ENCODE data around the gene TFEB. TPM values are rescaled to one million over a fixed set of nuclear protein-coding genes. Genes with fewer than 3 reads are reported as not detected.

TFEB gene
- total RNA-seq (2014; rRNA removed; shearing (Covaris generic); ENCODE audit: low replicate concordance) = 6.0 and 13.1 TPM in 2 replicates

DNA sequence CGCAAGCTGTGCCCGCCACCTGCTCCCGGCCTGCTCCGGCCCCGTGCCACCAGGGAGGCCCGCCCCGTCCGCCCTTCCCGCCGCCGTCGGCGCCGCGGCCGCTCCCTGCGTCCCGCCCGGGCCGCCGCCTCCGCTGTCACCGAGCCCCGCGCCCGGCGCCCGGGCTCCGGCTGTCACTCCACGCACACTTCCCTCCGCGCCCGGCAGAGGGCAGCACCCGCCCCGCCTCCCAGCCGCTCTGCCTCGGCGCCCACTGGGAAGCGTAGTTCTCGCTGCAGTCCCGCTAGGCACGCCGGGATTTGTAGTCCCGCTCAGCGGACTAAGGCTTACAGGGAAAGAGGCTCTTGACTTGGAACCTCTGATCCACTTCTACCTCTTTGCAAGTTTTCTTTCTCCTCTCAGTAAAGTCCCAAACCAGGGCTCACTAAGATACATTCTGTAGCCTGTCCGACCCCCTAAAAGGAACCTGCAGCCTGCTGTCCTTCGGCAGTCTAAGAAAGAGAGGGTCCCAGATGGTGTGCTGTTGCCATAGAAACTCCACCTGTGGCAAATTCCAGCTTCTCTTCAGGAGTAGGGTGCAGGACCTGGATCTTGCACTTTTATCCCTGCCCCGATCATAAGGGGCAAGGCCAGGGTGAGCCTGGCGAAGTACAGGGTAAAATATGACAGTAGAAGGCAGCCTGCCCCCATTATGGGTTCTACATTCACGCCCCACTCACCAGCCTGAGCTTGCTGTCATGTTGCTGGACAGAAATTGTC, at the start of gene TFEB:
Gene TFEB (minus strand): TSS at position 182 of the 759 bp plus-strand sequence. CDS start 44,395 bp downstream, outside the sequence.
- in situ Hi-C loops (cut with HindIII; ENCODE audit: low pct_unique_long_range_greater_than_20kb, low sequenced_read_pairs) = no loop called here
- peak; percentile 84 for DNase-seq (ENCODE audit: low read depth)

DNA sequence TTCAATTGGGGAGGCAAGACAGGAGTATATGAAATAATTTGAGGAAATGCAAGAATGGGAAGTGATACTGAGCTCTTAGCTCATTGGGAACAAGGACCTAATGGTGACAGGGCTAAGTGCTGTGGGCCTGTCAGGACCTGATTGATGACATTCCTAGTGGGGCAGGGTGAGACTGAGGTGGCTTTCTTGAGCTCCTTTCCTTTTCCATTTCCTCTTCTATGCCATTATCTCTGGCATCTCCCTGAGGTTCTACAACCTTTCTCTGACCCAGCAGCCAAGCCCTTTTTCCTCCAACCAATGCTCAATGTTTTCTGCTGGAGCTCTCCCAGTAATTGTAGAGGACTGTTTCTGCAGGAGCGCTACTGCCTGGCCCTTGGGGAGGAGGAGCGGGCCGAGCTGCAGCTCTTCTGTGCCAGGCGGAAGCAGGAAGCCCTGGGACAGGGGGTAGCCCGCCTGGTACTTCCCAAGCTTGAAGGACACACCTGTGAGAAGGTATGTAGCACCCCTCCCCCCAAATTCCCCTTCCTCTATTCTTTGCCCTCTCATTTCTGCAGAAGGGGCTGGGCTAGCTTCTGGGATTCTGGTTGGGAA, 49.3 kb upstream of the TFEB start:
- in situ Hi-C loops (cut with HindIII; ENCODE audit: low pct_unique_long_range_greater_than_20kb, low sequenced_read_pairs) = no loop called here

DNA sequence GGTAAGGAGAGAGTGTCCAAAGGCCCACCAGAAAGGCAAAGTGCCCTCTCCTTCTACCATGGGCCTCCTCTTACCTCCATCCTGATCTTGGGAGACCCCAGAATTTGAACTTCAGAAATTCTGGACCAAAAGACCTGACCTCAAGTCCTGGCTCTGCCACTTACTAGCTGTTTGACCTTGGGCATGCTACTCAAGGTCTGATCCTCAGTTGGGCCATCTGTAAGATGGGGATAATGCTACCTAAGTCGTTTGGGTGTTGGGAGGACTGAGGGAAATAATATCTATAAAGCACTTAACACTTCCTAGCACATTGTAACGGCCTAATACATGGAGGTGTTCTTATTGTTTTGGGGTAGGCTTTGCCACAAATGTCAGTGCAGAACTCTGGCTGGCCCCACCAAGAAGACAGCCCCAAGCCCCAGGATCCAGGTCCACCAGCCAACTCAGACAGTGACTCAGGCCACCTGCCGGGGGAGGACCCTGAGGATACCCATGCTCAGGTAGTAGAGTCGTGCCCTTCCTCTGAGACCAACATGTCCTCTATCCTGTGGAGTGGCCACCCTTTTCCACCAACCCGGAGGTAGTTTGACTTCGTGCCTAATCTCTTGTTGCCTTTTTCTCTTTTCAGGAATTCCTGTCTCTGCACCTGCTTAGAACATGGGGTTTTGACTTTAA, 47.8 kb upstream of the TFEB start:
- DNase-seq (ENCODE audit: low read depth) = no peak
- in situ Hi-C loops (cut with HindIII; ENCODE audit: low pct_unique_long_range_greater_than_20kb, low sequenced_read_pairs) = no loop called here

More for the DNA sequence above, 49.3 kb upstream of the TFEB start:
- no peak for DNase-seq (ENCODE audit: low read depth)

DNA sequence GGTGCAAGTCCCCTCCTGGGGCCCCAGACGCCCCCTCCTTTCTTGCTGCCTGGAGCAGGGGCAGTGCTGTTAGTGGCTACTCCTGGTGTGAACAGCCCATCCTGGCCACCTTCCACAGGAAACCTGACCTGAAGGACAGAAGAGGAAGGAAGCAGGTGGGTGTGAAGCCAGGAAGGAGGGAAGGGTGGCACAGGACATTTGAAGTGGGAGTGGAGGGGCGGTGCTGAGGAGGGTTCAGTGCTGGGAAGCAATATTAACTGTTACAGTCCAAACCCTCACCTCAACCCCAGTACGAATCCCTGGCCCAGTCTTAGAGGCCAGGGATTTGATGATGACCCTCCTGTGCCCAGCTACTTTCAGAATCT, 45.9 kb upstream of the TFEB start:
- in situ Hi-C loops (cut with HindIII; ENCODE audit: low pct_unique_long_range_greater_than_20kb, low sequenced_read_pairs) = no loop called here
- DNase-seq (ENCODE audit: low read depth) = no peak

DNA sequence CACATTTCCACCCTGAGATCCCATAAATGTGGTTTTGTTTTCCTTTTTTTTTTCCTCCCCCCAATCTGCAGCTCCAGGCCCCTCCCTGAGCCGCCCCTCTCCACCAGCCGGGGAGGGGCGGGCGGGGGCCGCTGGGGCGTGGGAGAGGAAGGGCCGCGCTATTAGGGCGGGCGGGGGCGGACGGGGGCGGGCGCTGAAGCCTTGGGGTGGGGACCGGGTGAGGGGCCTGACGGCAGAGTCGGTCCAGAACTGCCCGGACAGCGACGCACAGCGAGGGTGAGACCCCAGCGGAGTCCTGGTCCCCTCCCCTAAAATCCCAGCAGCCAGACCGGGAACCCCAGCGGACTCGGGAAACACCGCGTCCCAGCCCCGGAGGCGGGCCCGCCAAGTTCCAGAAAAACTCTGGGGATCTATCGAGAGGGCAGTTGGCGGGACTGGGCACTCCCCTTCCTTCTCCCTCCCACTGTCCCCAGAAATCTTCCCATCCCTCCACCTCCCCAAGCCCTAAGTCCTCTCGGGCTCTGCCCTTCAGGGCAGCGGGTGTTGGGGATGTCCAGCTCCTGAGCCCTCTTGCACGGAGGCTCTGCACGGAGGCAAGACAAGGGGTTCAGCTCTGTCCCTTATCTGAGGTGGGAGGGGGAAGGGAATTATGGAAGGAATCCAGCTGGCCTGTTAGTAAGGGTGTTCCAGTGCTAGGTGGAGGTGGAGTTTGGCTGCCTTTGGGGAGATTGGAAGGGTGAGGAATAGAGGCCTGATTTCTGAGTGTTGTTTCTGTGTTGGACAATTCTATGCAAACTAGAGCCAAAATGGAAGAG, 45.4 kb upstream of the TFEB start, which contains the start of gene PRICKLE4:
Gene PRICKLE4 (plus strand): TSS at position 232 of the 815 bp plus-strand sequence. CDS start 2,692 bp downstream, outside the sequence.
- in situ Hi-C loops (cut with HindIII; ENCODE audit: low pct_unique_long_range_greater_than_20kb, low sequenced_read_pairs) = no loop called here
- peak; percentile 36 for DNase-seq (ENCODE audit: low read depth)

DNA sequence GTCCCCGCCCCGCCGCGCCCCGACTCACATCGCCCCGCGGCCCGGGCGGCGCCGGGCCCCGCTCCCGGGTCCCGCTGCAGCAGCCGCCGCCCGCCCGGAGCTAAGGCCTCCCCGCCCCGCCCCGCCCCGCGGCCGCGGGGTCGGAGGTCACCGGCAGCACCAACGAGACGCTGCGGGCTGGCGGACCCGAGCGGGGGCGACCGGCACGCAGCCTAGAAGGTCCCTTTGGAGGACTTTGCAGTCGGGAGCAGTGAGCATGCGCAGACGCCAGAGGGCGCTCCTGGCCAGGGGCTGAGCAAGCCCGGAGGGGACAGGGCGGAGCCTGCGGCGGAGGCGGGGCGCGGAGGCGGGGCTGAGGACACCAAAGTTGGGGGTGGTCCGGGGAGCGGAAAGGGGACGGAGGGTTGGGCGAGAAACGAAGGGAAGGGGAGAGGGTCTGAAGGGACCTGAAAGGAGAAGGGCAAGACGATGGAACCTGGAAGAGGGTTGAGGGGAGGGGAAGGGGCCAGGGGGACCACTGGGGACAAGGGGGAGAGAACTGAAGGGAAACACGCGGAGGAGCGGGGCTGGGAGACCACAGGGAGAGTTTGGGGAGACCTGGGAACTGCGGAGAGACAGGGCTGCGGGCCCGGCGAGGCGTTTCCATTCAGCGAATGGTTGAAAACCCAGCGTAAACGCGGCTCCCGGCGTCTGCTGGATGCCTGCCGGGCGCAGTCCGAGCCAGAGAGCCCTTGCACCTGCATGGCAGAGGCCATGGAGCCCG, 44.6 kb upstream of the TFEB start, which contains the start of gene FRS3:
Gene FRS3 (minus strand): TSS at position 113 of the 763 bp plus-strand sequence. CDS start 2,913 bp downstream, outside the sequence.
- DNase-seq (ENCODE audit: low read depth) = peak; percentile 89
- in situ Hi-C loops (cut with HindIII; ENCODE audit: low pct_unique_long_range_greater_than_20kb, low sequenced_read_pairs) = no loop called here

DNA sequence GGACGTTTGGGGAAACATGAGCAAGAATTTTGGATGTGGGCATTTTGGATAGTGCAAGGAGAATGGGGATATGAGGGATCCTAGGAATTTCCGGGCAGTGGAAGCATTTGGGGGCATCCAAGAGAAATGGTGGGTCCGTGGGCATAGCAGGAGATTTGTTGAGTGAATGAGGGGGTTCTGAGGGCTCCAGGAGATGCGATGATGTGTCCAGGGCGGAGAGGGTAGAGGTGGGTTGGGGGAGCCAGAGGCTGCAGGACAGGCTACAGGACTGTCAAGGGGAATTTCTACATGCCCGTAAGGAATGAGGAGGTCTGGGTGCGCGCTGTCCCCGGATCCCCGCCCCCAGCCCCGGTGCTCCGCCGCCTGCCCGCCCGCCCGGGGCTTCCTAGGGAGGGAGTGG, 43.9 kb upstream of the TFEB start:
- in situ Hi-C loops (cut with HindIII; ENCODE audit: low pct_unique_long_range_greater_than_20kb, low sequenced_read_pairs) = no loop called here

DNA sequence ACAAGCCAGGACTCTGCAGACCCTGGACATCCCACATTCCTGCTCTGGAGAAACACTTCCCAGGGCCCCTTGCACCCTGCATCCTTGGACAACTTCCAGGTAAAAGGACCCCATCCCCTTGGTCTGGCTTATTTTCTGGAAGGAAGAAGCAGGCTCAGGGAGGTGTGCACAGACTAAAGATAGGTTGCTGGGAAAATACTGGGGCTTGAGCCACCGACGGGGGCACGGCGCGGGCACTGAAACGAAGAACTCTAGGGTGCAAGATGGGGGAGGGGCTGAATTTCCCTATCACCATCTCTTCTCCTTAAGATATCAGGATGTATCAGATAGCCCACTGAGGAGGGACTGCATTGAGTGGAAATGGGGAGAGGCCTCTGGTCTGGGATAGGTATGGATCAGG, 43.5 kb upstream of the TFEB start:
- DNase-seq (ENCODE audit: low read depth) = no peak
- in situ Hi-C loops (cut with HindIII; ENCODE audit: low pct_unique_long_range_greater_than_20kb, low sequenced_read_pairs) = no loop called here

More for the DNA sequence above, 43.9 kb upstream of the TFEB start:
- DNase-seq (ENCODE audit: low read depth) = no peak

DNA sequence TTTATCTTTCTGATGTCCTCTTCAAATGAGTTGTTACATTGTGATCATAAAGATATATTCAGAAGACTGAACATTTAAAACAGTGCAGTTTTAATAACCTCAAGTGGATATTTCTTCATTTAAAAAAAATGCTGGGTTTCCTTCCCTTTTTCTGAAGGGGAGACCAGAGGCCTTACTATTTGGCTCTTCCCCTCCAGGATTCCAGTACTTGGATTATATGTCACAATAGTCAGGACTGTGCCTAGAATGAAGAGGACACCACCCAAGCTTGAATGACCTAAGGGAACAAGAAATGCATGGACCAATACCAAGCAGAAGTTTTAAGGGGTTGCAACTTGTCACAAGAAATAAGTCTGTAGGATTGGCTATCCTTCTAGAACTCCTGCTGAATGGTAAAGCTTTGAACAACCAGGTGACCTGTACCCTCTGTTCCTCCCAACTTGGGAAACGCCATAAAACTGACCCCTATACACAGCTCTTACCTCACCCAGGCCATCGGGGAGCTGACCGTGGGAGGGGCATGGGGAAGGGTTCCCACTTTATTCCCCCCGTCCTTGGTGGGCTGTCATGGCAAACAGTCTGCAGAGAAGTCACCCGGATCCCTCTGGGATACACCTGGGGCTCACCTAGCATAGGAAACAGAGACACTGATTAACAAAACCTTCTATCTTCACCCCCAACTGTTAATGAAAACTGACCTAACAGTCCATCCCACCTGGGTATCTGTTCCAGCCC, 42.3 kb upstream of the TFEB start:
- DNase-seq (ENCODE audit: low read depth) = no peak
- in situ Hi-C loops (cut with HindIII; ENCODE audit: low pct_unique_long_range_greater_than_20kb, low sequenced_read_pairs) = no loop called here

DNA sequence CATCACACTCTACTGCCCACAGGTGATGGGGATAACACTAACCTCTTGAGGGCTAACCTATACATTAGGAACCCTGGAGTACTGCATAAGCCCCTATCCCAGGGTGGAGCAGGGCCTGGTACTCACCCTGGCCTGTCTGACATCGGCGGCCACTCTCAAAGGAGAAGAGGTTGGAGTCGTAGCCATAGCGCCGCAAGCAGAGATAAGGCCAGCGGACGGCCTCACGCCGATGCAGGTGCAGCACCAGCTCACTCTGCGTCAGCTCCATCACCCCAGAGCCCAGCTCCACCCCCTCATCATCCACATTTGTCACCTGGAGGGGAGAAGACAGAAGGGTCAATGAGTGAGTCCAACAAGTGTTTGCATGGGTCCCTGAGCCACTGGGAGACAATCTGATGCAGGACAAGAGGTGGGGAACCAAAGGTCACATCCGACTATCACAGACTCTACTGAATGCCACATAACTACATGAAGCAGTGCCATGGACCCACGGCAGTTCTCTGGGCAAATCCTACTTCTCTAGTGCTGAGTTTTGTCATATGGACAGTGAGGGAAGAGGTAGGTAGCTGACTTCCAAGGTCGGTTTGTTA, 40.0 kb upstream of the TFEB start:
- in situ Hi-C loops (cut with HindIII; ENCODE audit: low pct_unique_long_range_greater_than_20kb, low sequenced_read_pairs) = no loop called here
- DNase-seq (ENCODE audit: low read depth) = no peak

DNA sequence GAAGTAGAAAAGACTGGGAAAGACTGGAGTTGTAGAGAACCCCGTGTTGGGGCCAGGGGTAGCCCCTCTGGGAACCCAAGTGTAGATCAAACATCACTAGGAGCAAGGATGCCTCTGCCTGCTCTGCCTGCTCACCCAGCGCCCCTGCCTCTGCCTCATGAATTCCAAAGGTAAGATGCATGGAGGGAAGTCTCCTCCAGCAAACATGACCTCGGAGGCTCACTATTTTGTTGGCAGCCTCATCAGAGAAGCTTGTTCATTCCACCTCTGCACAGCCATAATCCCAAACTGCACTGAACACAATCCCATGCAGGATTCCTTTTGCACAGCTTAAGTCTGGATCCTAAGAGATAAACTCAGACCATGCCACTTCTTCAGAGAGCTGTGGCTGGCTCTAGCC, 39.4 kb upstream of the TFEB start:
- in situ Hi-C loops (cut with HindIII; ENCODE audit: low pct_unique_long_range_greater_than_20kb, low sequenced_read_pairs) = no loop called here
- DNase-seq (ENCODE audit: low read depth) = no peak

DNA sequence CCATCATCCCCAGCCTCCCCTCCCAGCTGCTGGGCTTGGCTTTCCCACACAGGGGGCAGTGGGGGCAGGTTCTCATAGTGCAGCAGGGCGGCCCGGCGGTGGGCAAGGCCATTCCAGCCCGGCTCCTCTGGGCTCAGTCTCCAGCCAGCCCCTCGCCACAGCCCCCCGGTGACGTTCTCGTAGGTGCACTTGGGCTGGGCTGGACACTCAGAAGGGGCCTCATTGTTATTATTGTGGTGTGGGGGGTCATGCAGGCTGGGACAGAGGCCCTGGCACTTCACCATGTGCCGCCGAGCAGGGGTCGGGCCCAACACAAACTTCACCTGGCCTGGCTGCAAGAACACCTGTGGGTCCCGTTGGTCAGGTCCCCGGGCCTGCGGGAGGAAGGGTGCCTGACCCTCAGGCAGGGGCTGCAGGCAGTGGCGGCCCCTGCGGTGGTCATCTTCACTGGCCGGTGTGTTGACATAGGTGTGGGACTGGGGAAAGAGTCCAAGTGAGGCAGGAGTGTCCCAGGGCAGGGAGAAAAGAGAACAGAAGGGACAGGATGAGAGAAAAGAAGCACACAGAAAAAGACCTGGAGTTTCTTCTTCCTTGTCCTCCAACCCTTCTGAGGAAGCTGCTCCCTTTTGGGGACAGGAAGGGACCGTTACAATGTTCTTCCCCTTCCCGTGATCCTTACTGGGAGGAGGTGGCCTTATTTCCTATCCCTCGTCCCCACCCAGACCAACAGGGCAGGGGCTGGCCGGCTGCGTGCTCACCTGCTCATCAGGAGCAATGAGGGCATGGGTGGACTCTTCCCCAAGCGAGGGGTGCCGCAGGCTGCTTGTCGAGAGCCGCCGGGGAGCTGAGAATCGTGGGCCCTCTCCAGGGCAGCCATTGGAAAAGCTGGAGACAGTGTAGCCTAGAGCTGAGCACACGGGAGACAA, 35.9 kb upstream of the TFEB start:
- no peak for DNase-seq (ENCODE audit: low read depth)
- in situ Hi-C loops (cut with HindIII; ENCODE audit: low pct_unique_long_range_greater_than_20kb, low sequenced_read_pairs) = no loop called here

DNA sequence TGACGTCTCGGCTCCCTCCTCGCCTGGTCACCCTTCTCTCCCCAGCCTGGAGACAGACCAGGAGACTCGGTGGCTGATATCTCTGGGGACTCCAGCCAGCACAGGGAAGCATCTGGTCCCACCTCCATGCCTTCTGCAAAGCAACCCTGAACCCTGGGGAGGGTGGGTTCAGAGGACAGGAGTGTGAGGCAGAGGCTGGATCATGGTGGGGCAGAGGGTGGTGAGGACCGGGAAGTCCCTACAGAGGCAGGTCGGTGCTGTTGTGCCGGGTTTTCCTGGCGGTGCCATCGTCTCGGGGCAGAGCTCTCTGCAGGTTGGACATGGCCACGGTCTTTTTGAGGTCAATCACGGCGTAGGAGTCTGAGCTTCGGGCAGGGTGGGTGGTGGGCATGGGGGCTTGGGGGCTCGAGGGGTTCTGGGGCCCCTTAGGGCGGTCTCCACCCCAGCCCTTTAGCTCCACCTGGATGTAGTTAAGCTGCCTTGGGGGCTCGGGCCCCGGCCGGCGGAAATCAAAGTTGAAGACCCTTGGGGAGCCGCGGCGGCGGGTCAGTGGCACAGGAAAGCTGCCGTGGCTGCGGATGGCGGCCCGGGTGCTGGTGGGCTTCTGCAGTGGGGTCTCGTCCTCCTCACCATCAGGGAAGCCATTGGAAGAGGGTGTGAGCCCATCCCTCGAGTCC, 35.1 kb upstream of the TFEB start:
- in situ Hi-C loops (cut with HindIII; ENCODE audit: low pct_unique_long_range_greater_than_20kb, low sequenced_read_pairs) = no loop called here
- no peak for DNase-seq (ENCODE audit: low read depth)

DNA sequence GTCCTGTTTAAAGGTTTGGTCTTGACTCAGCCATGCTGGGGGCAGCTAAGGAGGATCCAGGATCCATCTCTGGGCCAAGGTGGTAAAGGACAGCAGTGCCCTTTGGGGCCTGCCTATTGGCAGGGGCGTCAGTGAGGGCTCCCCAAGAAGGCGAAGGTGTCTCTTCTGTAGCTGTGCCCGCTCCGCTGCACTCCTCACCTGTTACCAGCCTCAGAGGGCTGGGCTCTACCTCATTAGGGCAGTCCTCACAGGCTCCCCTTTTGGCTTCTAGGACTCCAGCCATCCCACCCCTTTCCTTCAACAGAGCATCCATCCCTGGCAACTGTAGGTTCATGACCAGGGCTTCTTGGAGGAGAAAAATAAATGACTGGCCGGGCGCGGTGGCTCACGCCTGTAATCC, 34.0 kb upstream of the TFEB start:
- in situ Hi-C loops (cut with HindIII; ENCODE audit: low pct_unique_long_range_greater_than_20kb, low sequenced_read_pairs) = no loop called here
- DNase-seq (ENCODE audit: low read depth) = no peak

DNA sequence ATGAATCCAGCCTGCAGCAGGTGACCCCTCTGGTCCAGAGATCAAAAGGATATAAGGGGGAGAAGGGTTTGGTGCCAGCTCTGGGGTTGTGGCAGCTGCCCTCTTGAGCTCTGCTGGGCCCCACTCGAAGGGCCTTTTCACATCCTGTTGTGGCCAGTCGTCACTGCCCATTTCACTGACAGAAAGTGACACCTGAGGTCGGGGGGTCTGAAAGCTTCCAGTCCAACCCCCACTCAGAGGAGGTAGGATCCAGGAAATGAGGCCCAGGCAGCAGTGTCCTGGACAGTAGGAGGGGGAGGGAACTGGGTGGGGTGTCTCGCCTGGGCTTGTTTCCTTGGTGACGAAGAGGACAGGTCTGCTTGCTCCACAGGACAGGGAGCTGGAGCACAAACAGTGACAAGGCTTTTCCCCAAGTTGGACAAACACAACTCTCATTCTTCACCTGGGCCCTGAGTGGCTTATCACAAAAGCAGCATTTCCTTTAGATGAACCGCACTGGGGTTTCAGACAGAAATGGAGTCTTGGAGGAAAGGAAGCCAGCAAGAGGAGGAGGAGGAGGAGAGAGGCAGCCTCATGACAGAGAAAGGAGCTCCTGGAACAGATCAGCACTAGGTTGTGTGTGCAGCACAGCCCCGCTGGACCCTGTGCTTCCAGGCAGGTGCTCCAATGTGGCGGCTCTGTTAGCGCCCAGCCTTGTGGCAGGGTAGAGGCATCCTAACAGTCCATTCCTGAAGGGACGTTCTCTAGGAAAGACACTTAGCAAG, 33.3 kb upstream of the TFEB start:
- in situ Hi-C loops (cut with HindIII; ENCODE audit: low pct_unique_long_range_greater_than_20kb, low sequenced_read_pairs) = no loop called here
- DNase-seq (ENCODE audit: low read depth) = peak; percentile 44
